ENCODE data around the gene CPNE1. TPM values are rescaled to one million over a fixed set of nuclear protein-coding genes. Genes with fewer than 3 reads are reported as not detected.

The CPNE1 gene
- total and polyA plus RNA-seq, 10 of the 15 experiments (the other 5 are each of a cell fraction or from before 2014, with no cell fraction given), result 84.9 to 209 (median 146) TPM

- no TSS peak for BruUV-seq (replicated peaks)
- Histone ChIP-seq H3K27me3 (replicated peaks in 1 of 2; ENCODE audit: control insufficient read depth in 2 of 2, insufficient read depth in 2 of 2, low read length in 1 of 2) (no peaks in the 10 kb centered on the region), H3K4me1 (ENCODE audit: control insufficient read depth, insufficient read depth, low read length) (no peaks in the 10 kb centered on the region), H3K9ac (ENCODE audit: control insufficient read depth, insufficient read depth, low read length) (no peak overlapping the region), H3K9me3 (replicated peaks; ENCODE audit: control insufficient read depth, insufficient read depth, low read length) (no peaks in the 10 kb centered on the region), H3K27ac (ENCODE audit: control insufficient read depth, insufficient read depth) (no peak overlapping the region), H2AFZ (ENCODE audit: control insufficient read depth, low read depth, low read length) (no peak overlapping the region), H3K36me3 (ENCODE audit: control insufficient read depth in 2 of 2, insufficient read depth in 2 of 2, low read length in 1 of 2) (0 out of 4 replicates have a peak, but pooled peaks cover 0 to 7% of the 10 kb centered on the region in 2 experiments), H3K4me2 (ENCODE audit: control insufficient read depth, insufficient read depth) (no peak overlapping the region), H3K4me3 (no peak overlapping the region), H3K79me2 (ENCODE audit: control insufficient read depth, insufficient read depth, low read length) (no peaks in the 10 kb centered on the region; the same call in none of the 2 replicates), H4K20me1 (ENCODE audit: control insufficient read depth, insufficient read depth) (no peaks in the 10 kb centered on the region)
- ATAC-seq (no peak), FAIRE-seq (no peak), DNase-seq (ENCODE audit: low read depth, low spot score) (no peak)
- ChIA-PET SMC1A (ENCODE audit: uncharacterized antibody, unreplicated experiment) (interaction anchor here (1.7 to 2.1 kb wide), 2 partner anchors 11 to 22 kb away, joined by 4 read pairs; no protein-coding TSS in a partner anchor), POLR2A (interaction anchor here (0.5 kb wide), 1 partner anchor 417 kb away, joined by 3 read pairs; no protein-coding TSS in a partner anchor), CTCF (no interaction called here), RAD21 (ENCODE audit: unreplicated experiment) (no interaction called here)
- TF ChIP-seq PAX5 (IDR thresholded peaks at IDR 0.05; ENCODE audit: borderline replicate concordance, low read depth, low read length), result no peak
- TF ChIP-seq ZZZ3 (IDR thresholded peaks at IDR 0.05; ENCODE audit: control insufficient read depth, insufficient read length, low read depth), result no peak
- WGBS (ENCODE audit: insufficient coverage, insufficient replicate concordance, low lambda C conversion rate, missing lambda C conversion rate), result 96% methylated on average over 4 of the region's 4 CpGs
- intact Hi-C loops (cut with micrococcal nuclease; ENCODE audit: unreplicated experiment), result no loop called here
- in situ Hi-C loops (cut with MboI), result no loop called here
These were observed 23.0 kb downstream of the CPNE1 start for GRCh38 chr20:35641743-35642142.

GRCh38 chr20:35640724-35641123 is 24.0 kb downstream of the CPNE1 start:
- H3K4me1 ChIP-seq (ENCODE audit: control insufficient read depth, insufficient read depth, low read length), result no peaks in the 10 kb centered on the region
- POLR2A ChIA-PET, result no interaction called here
- no peak for TF ChIP-seq IKZF1 (conservative IDR thresholded peaks at IDR 0.05)
- TF ChIP-seq ZSCAN29 (IDR thresholded peaks at IDR 0.05), result no peak
- no peak for TF ChIP-seq NFYB (IDR thresholded peaks at IDR 0.05; ENCODE audit: insufficient read depth, low read depth, low read length)
- no peak for TF ChIP-seq PAX8 (IDR thresholded peaks at IDR 0.05)
- TF ChIP-seq RB1 (IDR thresholded peaks at IDR 0.05; ENCODE audit: borderline replicate concordance), result no peak
- TF ChIP-seq EZH2 (IDR thresholded peaks at IDR 0.05; ENCODE audit: borderline replicate concordance, control insufficient read depth, low read depth, low read length), result no peak
- TF ChIP-seq ZBTB4 (CRISPR knock-in tag; IDR thresholded peaks at IDR 0.05), result no peak
- TF ChIP-seq RAD51 (IDR thresholded peaks at IDR 0.05), result no peak
- no peak for TF ChIP-seq E2F4 (IDR thresholded peaks at IDR 0.05; ENCODE audit: low read depth, low read length)
- no peak for TF ChIP-seq YBX1 (IDR thresholded peaks at IDR 0.05)
- no peak for TF ChIP-seq NFIC (IDR thresholded peaks at IDR 0.05; ENCODE audit: low read depth, low read length)

More at GRCh38 chr20:35640724-35641123, 24.0 kb downstream of the CPNE1 start:
- Histone ChIP-seq H3K36me3 (ENCODE audit: control insufficient read depth in 2 of 2, insufficient read depth in 2 of 2, low read length in 1 of 2) (0 out of 4 replicates have a peak, but pooled peaks cover 0 to 7% of the 10 kb centered on the region in 2 experiments), H3K27me3 (replicated peaks in 1 of 2; ENCODE audit: control insufficient read depth in 2 of 2, insufficient read depth in 2 of 2, low read length in 1 of 2) (no peaks in the 10 kb centered on the region), H4K20me1 (ENCODE audit: control insufficient read depth, insufficient read depth) (no peaks in the 10 kb centered on the region), H3K4me3 (no peak overlapping the region), H3K9me3 (replicated peaks; ENCODE audit: control insufficient read depth, insufficient read depth, low read length) (no peaks in the 10 kb centered on the region), H3K9ac (ENCODE audit: control insufficient read depth, insufficient read depth, low read length) (no peak overlapping the region), H3K79me2 (ENCODE audit: control insufficient read depth, insufficient read depth, low read length) (no peaks in the 10 kb centered on the region; the same call in none of the 2 replicates), H2AFZ (ENCODE audit: control insufficient read depth, low read depth, low read length) (no peak overlapping the region), H3K4me2 (ENCODE audit: control insufficient read depth, insufficient read depth) (no peak overlapping the region), H3K27ac (ENCODE audit: control insufficient read depth, insufficient read depth) (no peak overlapping the region)
- CTCF ChIA-PET, result no interaction called here
- WGBS (ENCODE audit: insufficient coverage, insufficient replicate concordance, low lambda C conversion rate, missing lambda C conversion rate), result 100% methylated on average over 3 of the region's 3 CpGs
- SMC1A ChIA-PET (ENCODE audit: uncharacterized antibody, unreplicated experiment), result interaction anchor here (2.1 kb wide), 1 partner anchor 10 kb away, joined by 4 read pairs; no protein-coding TSS in a partner anchor
- no TSS peak for BruUV-seq (replicated peaks)
- DNase-seq (ENCODE audit: low read depth, low spot score), result no peak
- intact Hi-C loops (cut with micrococcal nuclease; ENCODE audit: unreplicated experiment) (no loop called here), in situ Hi-C loops (cut with MboI) (no loop called here)
- no peak for FAIRE-seq
- ATAC-seq, result no peak
- RAD21 ChIA-PET (ENCODE audit: unreplicated experiment), result no interaction called here

Data from GM12878 (cell line).